Endothelial cell of umbilical vein (primary cell): ENCODE data around the gene TCP11. TPM values are rescaled to one million over a fixed set of nuclear protein-coding genes. Genes with fewer than 3 reads are reported as not detected.

Source experiments
- BruUV-seq: library from RNA; stranded (reverse); fragments of 400-500 nt; replicated peaks from 2 replicates; lab custom pipeline; 2021; lab: Mats Ljungman, UMichigan
- CTCF ChIA-PET: fragments of 300-600, 350-600 bp; sonication (Branson Sonifier 250); formaldehyde crosslinking; loops from one replicate; lab custom pipeline; 2021; ENCODE audit warnings: antibody characterized with exemption, inconsistent platforms; lab: Charles Lee
- POLR2A ChIA-PET: fragments of 300-600, 350-600 bp; sonication (Branson Sonifier 250); formaldehyde crosslinking; loops from one replicate; lab custom pipeline; 2021; ENCODE audit warnings: antibody characterized with exemption, inconsistent platforms; lab: Charles Lee
- DNase-seq: peaks from one replicate; pipeline ENCODE4 v3.0.0-alpha.2; 2011; ENCODE audit warnings: low read depth, low spot score
- FAIRE-seq: peaks from 2 replicates; lab custom pipeline; 2011; peaks lifted over from hg19 to GRCh38; lab: Jason Lieb, UNC
- H2AFZ ChIP-seq: 2 replicates; pipeline ENCODE4 v1.6.0; 2012; ENCODE audit warnings: low read depth, low read length, control low read depth, inconsistent platforms
- H3K27ac ChIP-seq: 2 replicates; pipeline ENCODE4 v1.5.1; 2011; ENCODE audit warnings: low read depth, mild to moderate bottlenecking, control low read depth, low read length, moderate library complexity; ENCODE audit not compliant: insufficient read depth
- H3K27me3 ChIP-seq, 2 experiments: 2 replicates each; pipeline versions ENCODE4 v1.6.0 to v1.6.1; 2011; ENCODE audit warnings: low read length in 2 of 2, mixed read lengths in 1 of 2; ENCODE audit not compliant: control insufficient read depth in 2 of 2, insufficient read depth in 2 of 2
- H3K36me3 ChIP-seq, 2 experiments: 2 replicates in 1 of 2; 3 replicates in 1 of 2; pipeline ENCODE4 v1.5.1; 2011; ENCODE audit warnings: low read length in 2 of 2, mild to moderate bottlenecking in 1 of 2, moderate library complexity in 1 of 2; ENCODE audit not compliant: control insufficient read depth in 2 of 2, insufficient read depth in 2 of 2; ENCODE audit errors: extremely low read depth in 1 of 2
- H3K4me1 ChIP-seq: 3 replicates; pipeline ENCODE4 v1.5.1; 2011; ENCODE audit warnings: mild to moderate bottlenecking, low read length; ENCODE audit not compliant: control insufficient read depth, insufficient read depth; ENCODE audit errors: extremely low read depth
- H3K4me2 ChIP-seq: 2 replicates; pipeline ENCODE4 v1.6.1; 2011; ENCODE audit warnings: low read length, control low read depth, mixed read lengths; ENCODE audit not compliant: insufficient read depth
- H3K4me3 ChIP-seq, 3 experiments: fragments of 200-600 bp in 1 of 3; sonication (generic), shearing (Covaris generic) in 1 of 3; replicated peaks in 1 of 3; 2 replicates each; pipeline ENCODE4 v1.5.1; 2011 to 2016; ENCODE audit warnings: control low read depth in 3 of 3, low read length in 3 of 3, mild to moderate bottlenecking in 2 of 3, inconsistent platforms in 1 of 3, low read depth in 1 of 3, moderate library complexity in 1 of 3; ENCODE audit not compliant: insufficient read depth in 1 of 3
- H3K79me2 ChIP-seq: 2 replicates; pipeline ENCODE4 v1.6.0; 2012; ENCODE audit warnings: low read length, inconsistent platforms; ENCODE audit not compliant: control insufficient read depth, insufficient read depth
- H3K9ac ChIP-seq: replicated peaks from 2 replicates; pipeline ENCODE3; 2011; ENCODE audit warnings: low read length, control low read depth; ENCODE audit not compliant: insufficient read depth; ENCODE audit errors: extremely low read depth
- H3K9me1 ChIP-seq: replicated peaks from 3 replicates; pipeline ENCODE4 v1.6.0; 2011; ENCODE audit warnings: mild to moderate bottlenecking, low read length; ENCODE audit not compliant: control insufficient read depth, insufficient read depth; ENCODE audit errors: extremely low read depth
- H3K9me3 ChIP-seq: replicated peaks from 2 replicates; pipeline ENCODE4 v1.5.1; 2012; ENCODE audit warnings: low read length, inconsistent platforms; ENCODE audit not compliant: control insufficient read depth, insufficient read depth
- H4K20me1 ChIP-seq: replicated peaks from 2 replicates; pipeline ENCODE3; 2011; ENCODE audit warnings: mild to moderate bottlenecking, low read length; ENCODE audit not compliant: control insufficient read depth, insufficient read depth; ENCODE audit errors: extremely low read depth
- CTCF ChIP-seq, 2 donors: IDR thresholded peaks; 1 replicate in 1 of 2; 2 replicates in 1 of 2; pipeline ENCODE4 v1.5.1; 2011; ENCODE audit warnings: low read length in 2 of 2, mild to moderate bottlenecking in 2 of 2, moderate library complexity in 2 of 2, control low read depth in 1 of 2, inconsistent platforms in 1 of 2, low read depth in 1 of 2; ENCODE audit not compliant: insufficient read depth in 1 of 2; ENCODE audit errors: extremely low read depth in 1 of 2
- EZH2 ChIP-seq: IDR thresholded peaks from 2 replicates; pipeline ENCODE4 v1.6.1; 2012; ENCODE audit warnings: borderline replicate concordance, low read depth, mild to moderate bottlenecking, moderate library complexity, low read length, inconsistent platforms; ENCODE audit not compliant: severe bottlenecking
- FOS ChIP-seq: IDR thresholded peaks from 2 replicates; pipeline ENCODE4 v1.6.1; 2011; ENCODE audit warnings: mild to moderate bottlenecking, low read length, moderate library complexity, borderline replicate concordance; ENCODE audit not compliant: insufficient read depth
- GATA2 ChIP-seq: IDR thresholded peaks from 2 replicates; pipeline ENCODE4 v1.7.0; 2011; ENCODE audit warnings: low read depth, mild to moderate bottlenecking, moderate library complexity, mixed read lengths, low read length; ENCODE audit not compliant: insufficient read length, insufficient read depth
- JUN ChIP-seq: IDR thresholded peaks from 2 replicates; pipeline ENCODE4 v1.6.1; 2011; ENCODE audit warnings: borderline replicate concordance, low read depth; ENCODE audit not compliant: insufficient read length, insufficient read depth
- MAX ChIP-seq: IDR thresholded peaks from 2 replicates; pipeline ENCODE4 v1.6.1; 2011; ENCODE audit not compliant: insufficient read depth, insufficient read length
- MYC ChIP-seq: IDR thresholded peaks from one replicate; pipeline ENCODE4 v1.6.1; 2011; ENCODE audit warnings: mild to moderate bottlenecking, low read depth, low read length
- POLR2A ChIP-seq: IDR thresholded peaks from 2 replicates; pipeline ENCODE4 v1.6.1; 2012; ENCODE audit warnings: low read depth, mild to moderate bottlenecking, control low read depth, low read length
- POLR2AphosphoS5 ChIP-seq: IDR thresholded peaks from 2 replicates; pipeline ENCODE4 v1.6.1; 2012; ENCODE audit warnings: low read depth, mild to moderate bottlenecking, control low read depth, low read length, moderate library complexity; ENCODE audit not compliant: insufficient read depth
- dilution Hi-C: fragments of 300-500 bp; cut with MboI; formaldehyde crosslinking; loops from one replicate; pipeline ENCODE4 v1.15.0; 2019; ENCODE audit warnings: low sequenced_read_pairs; ENCODE audit not compliant: extremely low pct_ligation_motif_present
- intact Hi-C: fragments of 100-400 bp; cut with micrococcal nuclease; formaldehyde crosslinking; loops from one replicate; pipeline ENCODE4 v1.10.0; 2022
- polyA plus RNA-seq, 4 experiments: library from polyadenylated mRNA; depleted of rRNA in 3 of 4; stranded (reverse) in 3 of 4; unstranded in 1 of 4; fragments of >200 nt; gene quantifications; 2 replicates each; pipeline versions ENCODE4 v1.2.1 to v1.2.3, GENCODE V29; 2011 to 2012; ENCODE audit warnings: missing spikeins in 1 of 4
- total RNA-seq: library from RNA; stranded (reverse); gene quantifications from 2 replicates; pipeline ENCODE4 v1.2.3, GENCODE V29; 2021

Gene TCP11
- total and polyA plus RNA-seq, 2 donors (not counting 3 experiments of a cell fraction or from before 2014, with no cell fraction given): 0.18 TPM; not detected in 1

- intact Hi-C loops: no loop called here
- POLR2A ChIA-PET: no interaction called here
Measured at GRCh38 chr6:35093783-35094182, 47.4 kb downstream of the TCP11 start.

More at GRCh38 chr6:35093783-35094182, 47.4 kb downstream of the TCP11 start:
- no TSS peak for BruUV-seq
- H4K20me1 ChIP-seq: no peaks in the 10 kb centered on the region
- H3K9me1 ChIP-seq: no peaks in the 10 kb centered on the region
- dilution Hi-C loops: no loop called here
- H3K9me3 ChIP-seq: no peaks in the 10 kb centered on the region
- no peak overlapping the region for H3K4me3 ChIP-seq
- no peak overlapping the region for H3K4me2 ChIP-seq
- H3K27me3 ChIP-seq: no peaks in the 10 kb centered on the region
- no peak overlapping the region for H2AFZ ChIP-seq
- CTCF ChIA-PET: interaction anchor here (1.2 to 2.2 kb wide), 4 partner anchors 28 to 107 kb away, joined by 3 to 11 read pairs (median 4); no protein-coding TSS in a partner anchor
- no peak for FAIRE-seq
- peaks cover 0 to 1% of the 10 kb centered on the region in 2 experiments for H3K36me3 ChIP-seq
- TF ChIP-seq GATA2 (no peak), JUN (no peak), CTCF (IDR thresholded peaks at IDR 0.05; ENCODE audit: extremely low read depth in 1 of 2, insufficient read depth in 1 of 2, low read depth in 1 of 2, low read length in 2 of 2) (no peak), POLR2AphosphoS5 (no peak), FOS (no peak), POLR2A (no peak), MYC (no peak), MAX (no peak), EZH2 (no peak)
- H3K27ac ChIP-seq: no peak overlapping the region
- no peak for DNase-seq
- H3K79me2 ChIP-seq: no peaks in the 10 kb centered on the region
- H3K4me1 ChIP-seq: peaks cover 12% of the 10 kb centered on the region
- H3K9ac ChIP-seq: no peak overlapping the region
